GM15510 (cell line): ENCODE results near the gene SPIRE2.
A peak's percentile ranks its signal among the peaks of the same experiment; 100 is the strongest.

Experiments used
- POLR2A ChIP-seq: IDR thresholded peaks from 3 replicates; pipeline ENCODE4 v1.6.1; 2011; ENCODE audit warnings: borderline replicate concordance; ENCODE audit not compliant: insufficient read length; ENCODE audit errors: extremely low read depth

Gene SPIRE2

GRCh38 chr16:89910717-89911354 is 82.6 kb downstream of the SPIRE2 start:
- TF ChIP-seq POLR2A = no peak

- TF ChIP-seq POLR2A = no peak
These were observed 83.1 kb downstream of the SPIRE2 start for GRCh38 chr16:89911375-89911774.

GRCh38 chr16:89912143-89912542 is 83.9 kb downstream of the SPIRE2 start:
- TF ChIP-seq POLR2A = no peak

GRCh38 chr16:89912627-89913026 is 84.4 kb downstream of the SPIRE2 start:
- no peak for TF ChIP-seq POLR2A

GRCh38 chr16:89913408-89914387 is 85.4 kb downstream of the SPIRE2 start:
- no peak for TF ChIP-seq POLR2A

GRCh38 chr16:89915303-89916232 is 87.3 kb downstream of the SPIRE2 start:
- no peak for TF ChIP-seq POLR2A

- peak; percentile 55 for TF ChIP-seq POLR2A
These were observed 89.6 kb downstream of the SPIRE2 start for GRCh38 chr16:89917773-89918452.

GRCh38 chr16:89918453-89919347 is 90.4 kb downstream of the SPIRE2 start, which contains the start of gene MC1R:
TSS of gene MC1R (plus strand) at chr16:89918862. CDS start at chr16:89919259, 397 bp downstream.
- TF ChIP-seq POLR2A = no peak

- no peak for TF ChIP-seq POLR2A
These were observed 91.5 kb downstream of the SPIRE2 start for GRCh38 chr16:89919535-89920406.

- no peak for TF ChIP-seq POLR2A
These were observed 92.4 kb downstream of the SPIRE2 start for GRCh38 chr16:89920723-89921122.
